NCI-H187 treated with DMSO at 0.1 percent for 48 hours (cell line): ENCODE measurements around the gene TRPM4.
"Not testable (repeated sequence)": the region's sequence is repeated elsewhere in the genome, so short reads cannot be mapped to it uniquely, and the experiment has no call there.

Source experiments
- DNase-seq: peaks from one replicate; lab custom pipeline; 2025; lab: John Stamatoyannopoulos, UW

Gene TRPM4

GRCh38 chr19:49127225-49127624 lies 30.4 kb upstream of the TRPM4 start:
- not testable (repeated sequence) for DNase-seq

- peak; percentile 87 for DNase-seq
These were observed 29.7 kb upstream of the TRPM4 start for GRCh38 chr19:49127674-49128544.

GRCh38 chr19:49128545-49129237 lies 28.9 kb upstream of the TRPM4 start:
- no peak for DNase-seq

DNA sequence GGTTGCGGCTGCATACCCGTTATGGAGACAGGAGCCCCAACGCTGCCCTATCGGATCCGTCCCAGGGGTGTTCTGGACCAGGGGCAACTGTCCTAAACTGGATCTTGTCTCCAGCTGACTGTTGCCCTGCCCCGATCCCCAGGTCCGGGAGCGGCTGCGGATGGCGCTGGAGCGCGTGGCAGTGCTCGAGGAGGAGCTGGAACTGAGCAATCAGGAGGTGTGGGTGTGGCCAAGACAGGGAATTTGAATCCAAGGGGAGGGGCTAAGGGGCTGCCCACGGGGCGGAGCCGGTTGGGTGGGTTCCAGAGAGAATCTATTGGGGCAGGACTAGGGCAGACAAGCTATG lies 28.4 kb upstream of the TRPM4 start:
- no peak for DNase-seq

DNA sequence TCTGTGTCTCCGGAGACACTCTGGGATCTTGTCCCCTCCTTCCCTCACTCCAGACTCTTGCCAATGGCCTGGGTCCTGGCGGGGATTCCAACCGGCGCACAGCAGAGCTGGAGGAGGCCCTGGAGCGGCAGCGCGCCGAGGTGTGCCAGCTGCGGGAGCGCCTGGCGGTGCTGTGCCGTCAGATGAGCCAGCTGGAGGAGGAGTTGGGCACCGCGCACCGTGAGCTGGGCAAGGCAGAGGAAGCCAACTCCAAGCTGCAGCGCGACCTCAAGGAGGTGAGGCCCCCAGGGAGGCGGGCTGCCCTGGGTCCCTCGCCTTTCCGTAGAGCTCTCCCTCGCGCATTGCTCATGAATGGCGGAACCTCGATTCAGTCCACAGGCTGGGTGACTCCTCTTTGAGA lies 27.3 kb upstream of the TRPM4 start:
- no peak for DNase-seq

GRCh38 chr19:49132974-49133609 lies 24.5 kb upstream of the TRPM4 start:
- DNase-seq = no peak

- DNase-seq = no peak
These were observed 23.8 kb upstream of the TRPM4 start for GRCh38 chr19:49133621-49134454.

GRCh38 chr19:49135686-49136085 lies 21.9 kb upstream of the TRPM4 start:
- no peak for DNase-seq

- no peak for DNase-seq
These were observed 20.8 kb upstream of the TRPM4 start for GRCh38 chr19:49136771-49137171.

GRCh38 chr19:49140951-49141350 lies 16.6 kb upstream of the TRPM4 start:
- no peak for DNase-seq

- no peak for DNase-seq
These were observed 16.2 kb upstream of the TRPM4 start for GRCh38 chr19:49141352-49141751.

DNA sequence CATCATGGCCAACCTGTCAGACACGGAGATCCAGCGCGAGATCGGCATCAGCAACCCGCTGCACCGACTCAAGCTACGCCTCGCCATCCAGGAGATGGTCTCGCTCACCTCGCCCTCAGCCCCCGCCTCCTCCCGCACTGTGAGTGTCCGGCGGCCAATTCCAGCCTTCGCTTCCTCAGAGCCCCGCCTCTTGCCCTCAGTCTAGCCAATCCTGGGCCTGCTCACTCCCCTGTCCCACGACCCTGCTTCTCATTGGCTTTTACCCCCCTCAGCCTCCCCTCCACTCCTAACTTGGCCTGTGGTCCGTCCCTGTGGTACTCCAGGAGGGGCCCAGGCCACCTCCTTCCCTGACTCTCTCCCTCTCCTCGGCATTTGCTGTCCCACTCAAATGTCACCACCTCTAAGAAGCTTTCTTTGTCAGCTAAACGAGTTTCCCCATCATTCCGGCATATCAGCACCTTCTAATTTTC lies 14.7 kb upstream of the TRPM4 start:
- DNase-seq = no peak

- DNase-seq = no peak
These were observed 11.8 kb upstream of the TRPM4 start for GRCh38 chr19:49145573-49146407.

GRCh38 chr19:49146408-49146770 lies 11.2 kb upstream of the TRPM4 start:
- DNase-seq = not testable (repeated sequence)

DNA sequence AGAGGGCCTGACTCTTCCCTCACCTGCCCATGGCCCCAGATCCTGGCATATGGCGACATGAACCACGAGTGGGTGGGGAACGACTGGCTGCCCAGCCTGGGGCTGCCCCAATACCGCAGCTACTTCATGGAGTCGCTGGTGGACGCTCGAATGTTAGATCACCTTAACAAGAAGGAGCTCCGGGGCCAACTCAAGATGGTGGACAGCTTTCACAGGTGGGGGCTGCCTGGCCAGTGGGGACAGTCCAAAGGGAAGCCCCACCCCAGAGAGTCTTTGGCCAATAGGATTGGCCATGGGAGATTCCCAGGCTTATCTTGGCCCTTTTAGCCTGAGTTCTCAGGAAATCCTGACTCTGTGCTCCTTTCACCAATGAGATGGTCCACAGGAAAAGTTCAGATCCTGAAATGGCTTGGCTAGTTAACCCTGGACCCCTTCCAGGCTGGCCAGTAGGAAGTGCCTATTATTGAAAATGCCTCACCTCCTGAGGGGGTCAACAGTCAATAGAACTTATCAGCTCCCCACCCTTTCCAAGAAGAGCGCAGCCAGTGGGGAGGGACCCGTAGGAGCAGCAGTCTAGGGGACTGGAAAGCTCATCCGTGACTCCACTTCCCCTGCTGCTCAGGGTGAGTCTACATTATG lies 9.4 kb upstream of the TRPM4 start:
- DNase-seq = no peak

DNA sequence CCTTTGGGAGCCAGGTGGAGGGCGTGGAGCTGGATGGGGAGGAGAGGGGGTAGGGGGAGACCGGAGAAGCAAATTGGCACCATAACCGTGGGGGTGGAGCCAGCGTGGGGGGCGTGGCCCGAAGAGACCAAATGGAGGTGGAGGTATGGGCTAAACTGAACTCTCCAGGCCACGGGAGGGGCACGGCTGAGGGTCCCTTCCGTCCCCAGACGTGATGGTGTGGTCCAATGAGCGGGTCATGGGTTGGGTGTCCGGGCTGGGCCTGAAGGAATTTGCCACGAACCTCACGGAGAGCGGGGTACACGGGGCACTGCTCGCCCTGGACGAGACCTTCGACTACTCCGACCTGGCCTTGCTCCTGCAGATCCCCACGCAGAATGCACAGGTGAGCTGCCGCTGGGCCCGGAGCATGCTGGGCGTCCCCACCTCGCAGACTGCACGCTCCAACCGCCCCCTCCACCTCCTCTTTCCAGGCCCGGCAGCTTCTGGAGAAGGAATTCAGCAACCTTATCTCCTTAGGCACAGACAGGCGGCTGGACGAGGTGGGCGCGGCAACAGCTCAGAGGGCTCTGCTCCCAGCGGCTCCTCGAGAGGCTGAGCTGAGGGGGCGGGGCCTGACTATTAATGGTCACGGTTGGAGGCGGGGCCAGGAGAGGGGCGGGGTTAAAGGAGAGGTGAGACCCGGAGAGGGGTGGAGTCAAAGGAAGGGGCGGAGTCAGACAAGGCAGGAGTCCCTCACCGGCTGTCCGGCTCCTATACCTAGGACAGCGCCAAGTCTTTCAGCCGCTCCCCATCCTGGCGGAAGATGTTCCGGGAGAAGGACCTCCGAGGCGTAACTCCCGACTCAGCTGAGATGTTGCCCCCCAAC lies 8.6 kb upstream of the TRPM4 start:
- DNase-seq = peak; percentile 95

GRCh38 chr19:49149652-49150105 lies 7.9 kb upstream of the TRPM4 start:
- DNase-seq = no peak

GRCh38 chr19:49150106-49150943 lies 7.3 kb upstream of the TRPM4 start:
- peak; percentile 66 for DNase-seq

GRCh38 chr19:49150944-49151243 lies 6.7 kb upstream of the TRPM4 start:
- DNase-seq = no peak
